Inflammatory macrophage treated with lipopolysaccharide for 4 hours (primary cell): ENCODE results near the gene MDM2.
"Not testable (repeated sequence)": the region's sequence is repeated elsewhere in the genome, so short reads cannot be mapped to it uniquely, and the experiment has no call there.

ENCODE experiments used
- DNase-seq: peaks from one replicate; pipeline ENCODE4 v3.0.0-alpha.2; 2020

Gene MDM2

GRCh38 chr12:68828672-68829068, 20.7 kb downstream of the MDM2 start:
- no peak for DNase-seq

GRCh38 chr12:68831272-68831671, 23.3 kb downstream of the MDM2 start:
- DNase-seq: no peak

GRCh38 chr12:68831751-68832503, 23.9 kb downstream of the MDM2 start:
- DNase-seq: no peak

- no peak for DNase-seq
Measured at GRCh38 chr12:68832504-68832867, 24.5 kb downstream of the MDM2 start.

GRCh38 chr12:68833508-68833907, 25.5 kb downstream of the MDM2 start:
- no peak for DNase-seq

- DNase-seq: no peak
Measured at GRCh38 chr12:68835333-68835908, 27.4 kb downstream of the MDM2 start.

GRCh38 chr12:68837215-68837614, 29.2 kb downstream of the MDM2 start:
- DNase-seq: no peak

- no peak for DNase-seq
Measured at GRCh38 chr12:68838046-68838886, 30.3 kb downstream of the MDM2 start.

- DNase-seq: no peak
Measured at GRCh38 chr12:68839183-68840147, 31.5 kb downstream of the MDM2 start.

- DNase-seq: not testable (repeated sequence)
Measured at GRCh38 chr12:68841175-68841574, 33.2 kb downstream of the MDM2 start.

GRCh38 chr12:68841717-68842116, 33.7 kb downstream of the MDM2 start:
- DNase-seq: no peak

GRCh38 chr12:68842123-68842522, 34.1 kb downstream of the MDM2 start:
- DNase-seq: no peak

GRCh38 chr12:68842784-68843567, 35.0 kb downstream of the MDM2 start:
- DNase-seq: no peak

GRCh38 chr12:68844318-68844745, 36.4 kb downstream of the MDM2 start:
- DNase-seq: no peak

GRCh38 chr12:68844788-68845695, 37.1 kb downstream of the MDM2 start:
- no peak for DNase-seq

- no peak for DNase-seq
Measured at GRCh38 chr12:68846811-68847210, 38.8 kb downstream of the MDM2 start.

GRCh38 chr12:68850390-68850789, 42.4 kb downstream of the MDM2 start:
- DNase-seq: no peak

- no peak for DNase-seq
Measured at GRCh38 chr12:68851592-68852306, 43.8 kb downstream of the MDM2 start.

- no peak for DNase-seq
Measured at GRCh38 chr12:68853396-68854077, 45.6 kb downstream of the MDM2 start.
